ENCODE measurements around the gene TFF1.

Gene TFF1

GRCh38 chr21:42403611-42404231 is 37.4 kb upstream of the TFF1 start, which contains the start of gene UBASH3A:
UBASH3A (plus strand) TSS chr21:42403902; CDS start chr21:42403946, 44 bp downstream.
- Histone ChIP-seq H3K4me3 (IDR thresholded peaks at IDR 0.05; ENCODE audit: insufficient read depth, low read depth, low read length) (no peak within 1 kb of the TSS), H2AFZ (ENCODE audit: low read depth) (no peak within 1 kb of the TSS), H4K20me1 (ENCODE audit: insufficient read depth) (no peaks in the 10 kb centered on the region)

DNA sequence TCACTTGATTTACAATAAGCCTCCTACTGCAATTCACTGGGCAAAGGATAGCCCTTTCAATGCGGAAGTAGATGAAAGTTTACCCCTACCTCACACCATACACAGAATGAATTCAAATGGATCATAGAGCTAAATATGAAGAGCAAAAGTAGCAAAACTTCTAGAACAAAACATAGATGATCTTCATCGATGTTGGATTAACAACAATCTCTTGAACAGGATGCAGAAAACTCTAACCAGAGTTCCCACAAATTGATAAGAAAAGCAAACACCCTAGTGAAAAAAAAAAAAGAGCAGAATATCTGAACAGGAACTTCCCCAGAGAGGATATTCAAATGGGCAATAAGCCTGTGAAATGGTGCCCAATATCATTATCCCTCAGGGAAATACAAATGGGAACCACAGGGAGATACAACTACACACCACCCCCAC is 35.5 kb upstream of the TFF1 start:
- H3K4me3 ChIP-seq (IDR thresholded peaks at IDR 0.05; ENCODE audit: insufficient read depth, low read depth, low read length): no peak overlapping the region
- no peaks in the 10 kb centered on the region for H3K36me3 ChIP-seq (ENCODE audit: insufficient read depth)
- no peaks in the 10 kb centered on the region; the same call in 1 of the 2 replicates for H3K27me3 ChIP-seq (ENCODE audit: insufficient read depth, low read depth)
- H3K9ac ChIP-seq: no peak overlapping the region
- H3K4me2 ChIP-seq: no peak overlapping the region
- no peaks in the 10 kb centered on the region for H3K4me1 ChIP-seq (ENCODE audit: low read depth, poor library complexity, severe bottlenecking)
- H4K20me1 ChIP-seq (ENCODE audit: insufficient read depth): no peaks in the 10 kb centered on the region
- H3K27ac ChIP-seq: no peak overlapping the region
- TF ChIP-seq, protein P1, sequence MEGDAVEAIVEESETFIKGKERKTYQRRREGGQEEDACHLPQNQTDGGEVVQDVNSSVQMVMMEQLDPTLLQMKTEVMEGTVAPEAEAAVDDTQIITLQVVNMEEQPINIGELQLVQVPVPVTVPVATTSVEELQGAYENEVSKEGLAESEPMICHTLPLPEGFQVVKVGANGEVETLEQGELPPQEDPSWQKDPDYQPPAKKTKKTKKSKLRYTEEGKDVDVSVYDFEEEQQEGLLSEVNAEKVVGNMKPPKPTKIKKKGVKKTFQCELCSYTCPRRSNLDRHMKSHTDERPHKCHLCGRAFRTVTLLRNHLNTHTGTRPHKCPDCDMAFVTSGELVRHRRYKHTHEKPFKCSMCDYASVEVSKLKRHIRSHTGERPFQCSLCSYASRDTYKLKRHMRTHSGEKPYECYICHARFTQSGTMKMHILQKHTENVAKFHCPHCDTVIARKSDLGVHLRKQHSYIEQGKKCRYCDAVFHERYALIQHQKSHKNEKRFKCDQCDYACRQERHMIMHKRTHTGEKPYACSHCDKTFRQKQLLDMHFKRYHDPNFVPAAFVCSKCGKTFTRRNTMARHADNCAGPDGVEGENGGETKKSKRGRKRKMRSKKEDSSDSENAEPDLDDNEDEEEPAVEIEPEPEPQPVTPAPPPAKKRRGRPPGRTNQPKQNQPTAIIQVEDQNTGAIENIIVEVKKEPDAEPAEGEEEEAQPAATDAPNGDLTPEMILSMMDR (conservative IDR thresholded peaks at IDR 0.05; ENCODE audit: low read depth, low read length): no peak
- no peak overlapping the region for H2AFZ ChIP-seq (ENCODE audit: low read depth)
- H3K79me2 ChIP-seq (ENCODE audit: insufficient read depth, low read depth): no peaks in the 10 kb centered on the region

More at GRCh38 chr21:42403611-42404231, 37.4 kb upstream of the TFF1 start, which contains the start of gene UBASH3A:
- H3K4me2 ChIP-seq: no peak within 1 kb of the TSS
- H3K79me2 ChIP-seq (ENCODE audit: insufficient read depth, low read depth): no peaks in the 10 kb centered on the region
- no peak within 1 kb of the TSS for H3K27ac ChIP-seq
- no peak within 1 kb of the TSS for H3K9ac ChIP-seq
- TF ChIP-seq, protein P1 (conservative IDR thresholded peaks at IDR 0.05; ENCODE audit: low read depth, low read length): no peak
- no peaks in the 10 kb centered on the region for H3K36me3 ChIP-seq (ENCODE audit: insufficient read depth)
- no peaks in the 10 kb centered on the region for H3K4me1 ChIP-seq (ENCODE audit: low read depth, poor library complexity, severe bottlenecking)
- peaks cover 9% of the 10 kb centered on the region; the same call in 1 of the 2 replicates for H3K27me3 ChIP-seq (ENCODE audit: insufficient read depth, low read depth)

DNA sequence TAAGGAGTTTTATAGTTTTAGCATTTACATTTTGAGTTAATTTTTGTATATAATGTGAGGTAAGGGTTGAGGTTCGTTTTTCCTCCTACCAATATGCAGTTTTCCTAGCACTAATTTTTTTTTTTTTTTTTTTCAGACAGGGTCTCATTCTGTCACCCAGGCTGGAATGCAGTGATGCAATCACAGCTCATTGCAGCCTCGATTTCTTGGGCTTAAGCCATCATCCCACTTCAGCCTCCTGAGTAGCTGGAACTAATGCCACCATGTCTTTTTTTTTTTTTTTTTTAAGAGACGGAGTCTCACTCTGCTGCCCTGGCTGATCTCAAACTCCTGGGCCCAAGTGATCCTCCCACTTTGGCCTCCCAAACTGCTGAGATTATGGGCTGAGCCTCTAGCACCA is 34.8 kb upstream of the TFF1 start:
- Histone ChIP-seq H3K79me2 (ENCODE audit: insufficient read depth, low read depth) (no peaks in the 10 kb centered on the region), H2AFZ (ENCODE audit: low read depth) (no peak overlapping the region), H3K4me1 (ENCODE audit: low read depth, poor library complexity, severe bottlenecking) (no peaks in the 10 kb centered on the region), H4K20me1 (ENCODE audit: insufficient read depth) (no peaks in the 10 kb centered on the region), H3K27ac (no peak overlapping the region), H3K36me3 (ENCODE audit: insufficient read depth) (no peaks in the 10 kb centered on the region), H3K4me2 (no peak overlapping the region), H3K27me3 (ENCODE audit: insufficient read depth, low read depth) (peaks cover 5% of the 10 kb centered on the region; the same call in 1 of the 2 replicates), H3K9ac (no peak overlapping the region), H3K4me3 (IDR thresholded peaks at IDR 0.05; ENCODE audit: insufficient read depth, low read depth, low read length) (no peak overlapping the region)
- TF ChIP-seq, protein P1 (conservative IDR thresholded peaks at IDR 0.05; ENCODE audit: low read depth, low read length): no peak

DNA sequence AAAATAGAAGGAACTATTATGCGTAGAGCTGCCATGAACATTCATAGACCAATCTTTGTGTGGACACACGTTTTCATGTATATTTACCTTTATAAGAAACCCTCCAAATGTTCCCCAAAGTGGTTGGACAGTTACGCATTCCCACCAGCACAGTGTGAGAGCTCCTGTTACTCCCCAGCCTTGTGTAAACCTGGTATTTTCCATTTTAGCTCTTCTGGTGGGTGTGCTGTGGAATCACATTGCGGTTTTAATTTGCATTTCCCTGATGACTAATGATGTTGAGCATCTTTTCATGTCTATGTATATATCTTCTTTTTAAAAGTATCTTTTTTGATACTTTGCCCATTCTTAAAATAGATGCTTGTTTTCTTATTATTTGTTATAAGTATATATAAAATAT is 34.2 kb upstream of the TFF1 start:
- H3K4me3 ChIP-seq (IDR thresholded peaks at IDR 0.05; ENCODE audit: insufficient read depth, low read depth, low read length): no peak overlapping the region
- H3K27me3 ChIP-seq (ENCODE audit: insufficient read depth, low read depth): peaks cover 5% of the 10 kb centered on the region; the same call in 1 of the 2 replicates

More for the DNA sequence above, 34.2 kb upstream of the TFF1 start:
- Histone ChIP-seq H3K4me1 (ENCODE audit: low read depth, poor library complexity, severe bottlenecking) (no peaks in the 10 kb centered on the region), H3K36me3 (ENCODE audit: insufficient read depth) (no peaks in the 10 kb centered on the region), H3K9ac (no peak overlapping the region), H2AFZ (ENCODE audit: low read depth) (no peak overlapping the region), H3K27ac (no peak overlapping the region), H3K4me2 (no peak overlapping the region), H4K20me1 (ENCODE audit: insufficient read depth) (no peaks in the 10 kb centered on the region), H3K79me2 (ENCODE audit: insufficient read depth, low read depth) (no peaks in the 10 kb centered on the region)
- TF ChIP-seq, protein P1 (conservative IDR thresholded peaks at IDR 0.05; ENCODE audit: low read depth, low read length): no peak
